K562 (cell line): ENCODE data around the gene NRDE2. TPM values are rescaled to one million over a fixed set of nuclear protein-coding genes. Genes with fewer than 3 reads are reported as not detected.

ENCODE experiments used
- BRD9 ChIP-seq: fragments of 450-650 bp; IDR thresholded peaks from 2 replicates; pipeline ENCODE4 v1.6.1; 2018; ENCODE audit warnings: low read depth; ENCODE audit not compliant: partially characterized antibody
- C11orf30 ChIP-seq: fragments of 450-650 bp; IDR thresholded peaks from 2 replicates; pipeline ENCODE4 v1.6.1; 2016; ENCODE audit warnings: low read depth, mild to moderate bottlenecking
- CBFB ChIP-seq: sonication (generic); formaldehyde crosslinking; IDR thresholded peaks from 2 replicates; pipeline ENCODE4 v1.4.0; 2020; ENCODE audit warnings: mild to moderate bottlenecking, missing genetic modification reagents
- CSDE1 ChIP-seq, 2 experiments: fragments of 450-650 bp; IDR thresholded peaks; 2 replicates each; pipeline ENCODE4 v1.6.1; 2016; ENCODE audit warnings: mild to moderate bottlenecking in 1 of 2
- ELF4 ChIP-seq: fragments of 450-650 bp; formaldehyde crosslinking; IDR thresholded peaks from 2 replicates; pipeline ENCODE4 v1.4.0; 2022; ENCODE audit warnings: missing genetic modification characterization
- FOXK1 ChIP-seq: sonication (generic); formaldehyde crosslinking; IDR thresholded peaks from 2 replicates; pipeline ENCODE4 v1.8.0; 2022; ENCODE audit warnings: missing genetic modification reagents, mild to moderate bottlenecking, borderline replicate concordance
- HDAC2 ChIP-seq: fragments of 450-650 bp; IDR thresholded peaks from 2 replicates; pipeline ENCODE4 v1.6.1; 2016; ENCODE audit warnings: mild to moderate bottlenecking
- JUN ChIP-seq, 2 experiments: sonication (generic) in 1 of 2; formaldehyde crosslinking in 1 of 2; IDR thresholded peaks; 2 replicates each; pipeline versions ENCODE4 v1.6.1 to v1.8.0; 2012 to 2022; ENCODE audit warnings: borderline replicate concordance in 2 of 2, mild to moderate bottlenecking in 2 of 2, improper control_type of control experiment in 1 of 2, low read depth in 1 of 2, low read length in 1 of 2, missing genetic modification reagents in 1 of 2
- KLF6 ChIP-seq: fragments of 250-450 bp; sonication (Bioruptor Pico); IDR thresholded peaks from 2 replicates; pipeline ENCODE4 v1.4.0; 2020; ENCODE audit warnings: mild to moderate bottlenecking, moderate library complexity, borderline replicate concordance
- LARP7 ChIP-seq: fragments of 450-650 bp; IDR thresholded peaks from 2 replicates; pipeline ENCODE4 v1.6.1; 2016
- LCOR ChIP-seq: sonication (generic); formaldehyde crosslinking; IDR thresholded peaks from 2 replicates; pipeline ENCODE4 v1.8.0; 2022; ENCODE audit warnings: mild to moderate bottlenecking, missing genetic modification reagents
- MBD2 ChIP-seq: sonication (generic); IDR thresholded peaks from 2 replicates; pipeline ENCODE4 v1.6.1; 2016; ENCODE audit warnings: low read depth, borderline replicate concordance
- NR2C1 ChIP-seq, 2 experiments: fragments of 450-650 bp; IDR thresholded peaks; 2 replicates each; pipeline ENCODE4 v1.6.1; 2017; ENCODE audit warnings: mild to moderate bottlenecking in 2 of 2, antibody characterized with exemption in 1 of 2, inconsistent platforms in 1 of 2, missing compliant biosample characterization in 1 of 2, missing genetic modification characterization in 1 of 2
- RFX1 ChIP-seq: fragments of 450-650 bp; IDR thresholded peaks from 2 replicates; pipeline ENCODE4 v1.6.1; 2016; ENCODE audit warnings: mild to moderate bottlenecking, moderate library complexity
- TAF1 ChIP-seq: IDR thresholded peaks from 2 replicates; pipeline ENCODE4 v1.6.1; 2011; ENCODE audit warnings: mild to moderate bottlenecking, low read length, moderate library complexity; ENCODE audit not compliant: insufficient read depth, control insufficient read depth, severe bottlenecking; ENCODE audit errors: extremely low read depth
- ZNF143 ChIP-seq: sonication (generic); formaldehyde crosslinking; IDR thresholded peaks from 2 replicates; pipeline ENCODE4 v1.9.0; 2022; ENCODE audit warnings: mild to moderate bottlenecking, missing genetic modification reagents
- ZNF354B ChIP-seq: fragments of 250-450 bp; sonication (Bioruptor Pico); IDR thresholded peaks from 2 replicates; pipeline ENCODE4 v1.4.0; 2020
- ZNF644 ChIP-seq: fragments of 200-800 bp; sonication (Bioruptor generic); IDR thresholded peaks from 2 replicates; pipeline ENCODE4 v1.6.1; 2016; ENCODE audit warnings: low read depth, missing genetic modification characterization, missing compliant biosample characterization
- ZNF766 ChIP-seq: fragments of 200-800 bp; sonication (Bioruptor generic); conservative IDR thresholded peaks from 2 replicates; pipeline ENCODE4 v1.6.1; 2016; ENCODE audit warnings: missing genetic modification characterization, missing compliant biosample characterization
- polyA plus RNA-seq, 8 experiments: library from polyadenylated mRNA; depleted of rRNA in 4 of 8; stranded (reverse) in 5 of 8; unstranded in 3 of 8; fragments of >200 nt; fragmentation: Nextera tagmentation in 2 of 8; fragmentation: Illumina TruSeq in 1 of 8; extraction: Ambion mirVana in 2 of 8; extraction: Trizol in 1 of 8; gene quantifications; 2 replicates each; pipeline versions ENCODE4 v1.2.1 to v1.2.3, GENCODE V29; 2011 to 2014; ENCODE audit warnings: inconsistent platforms in 1 of 8, missing spikeins in 1 of 8
- total RNA-seq, 7 experiments: library from RNA; depleted of rRNA in 6 of 7; stranded (reverse); fragments of >200 nt in 6 of 7; fragmentation: Illumina TruSeq in 2 of 7; extraction: Trizol in 2 of 7; gene quantifications; 2 replicates each; pipeline versions ENCODE4 v1.2.1 to v1.2.3, GENCODE V29; 2011 to 2021; ENCODE audit warnings: low replicate concordance in 1 of 7
- TF ChIP-seq, protein P1 (sequence below): fragments of 450-650 bp; formaldehyde crosslinking; IDR thresholded peaks from 2 replicates; pipeline ENCODE4 v1.4.0; 2022; ENCODE audit warnings: missing genetic modification characterization
- TF ChIP-seq, protein P2 (sequence below): fragments of 200-800 bp; sonication (Bioruptor generic); IDR thresholded peaks from 2 replicates; pipeline ENCODE4 v1.6.1; 2017; ENCODE audit warnings: missing genetic modification characterization, missing compliant biosample characterization
- TF ChIP-seq, protein P3 (sequence below): sonication (generic); formaldehyde crosslinking; IDR thresholded peaks from 2 replicates; pipeline ENCODE4 v1.4.0; 2020; ENCODE audit warnings: mild to moderate bottlenecking, missing genetic modification reagents
- TF ChIP-seq, protein P4 (sequence below): fragments of 450-650 bp; IDR thresholded peaks from 2 replicates; pipeline ENCODE4 v1.6.1; 2016; ENCODE audit warnings: missing biosample characterization, missing genetic modification characterization

NRDE2 gene
- total and polyA plus RNA-seq, 9 of the 15 experiments (the other 6 are each of a cell fraction or from before 2014, with no cell fraction given): 3.3 to 15.0 (median 8.4) TPM

DNA sequence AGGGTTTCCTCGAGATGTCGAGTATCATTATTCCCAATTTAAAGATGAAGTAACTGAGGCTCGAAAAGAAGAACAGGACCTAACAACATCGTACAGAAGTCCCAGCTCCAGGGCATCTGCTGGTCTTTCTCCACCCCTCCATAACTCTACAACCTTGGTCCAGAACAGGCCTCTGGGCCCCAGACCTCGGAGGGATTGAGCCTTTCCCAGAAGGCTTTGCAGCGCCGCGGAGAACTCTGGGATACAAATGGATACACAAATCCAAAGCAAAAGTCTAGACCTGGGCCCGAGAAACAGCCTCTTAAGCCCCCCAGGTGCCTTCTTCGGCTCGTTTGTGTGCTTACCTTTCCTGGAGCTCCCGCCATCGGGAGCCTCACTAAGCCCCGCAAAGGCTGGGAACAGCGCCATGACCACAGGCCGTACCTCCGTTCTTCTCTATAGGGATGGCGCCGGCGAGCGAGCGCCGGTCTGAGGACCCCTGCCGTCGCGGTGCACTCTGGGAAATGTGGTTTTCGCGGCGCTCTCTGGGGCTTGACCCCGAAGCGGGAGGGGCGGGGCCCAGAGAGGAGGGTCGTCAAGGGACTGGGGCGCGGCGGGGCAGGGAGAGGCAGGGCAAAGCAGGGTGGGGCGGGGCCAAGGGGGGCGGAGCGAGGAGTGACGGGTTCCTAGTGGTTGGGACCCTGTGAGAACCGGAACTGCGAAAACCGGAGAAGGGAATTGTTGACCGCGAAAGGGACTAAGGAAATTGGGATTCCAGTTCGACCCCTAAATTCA is at the start of gene NRDE2 (continued):
- TF ChIP-seq, protein P1, sequence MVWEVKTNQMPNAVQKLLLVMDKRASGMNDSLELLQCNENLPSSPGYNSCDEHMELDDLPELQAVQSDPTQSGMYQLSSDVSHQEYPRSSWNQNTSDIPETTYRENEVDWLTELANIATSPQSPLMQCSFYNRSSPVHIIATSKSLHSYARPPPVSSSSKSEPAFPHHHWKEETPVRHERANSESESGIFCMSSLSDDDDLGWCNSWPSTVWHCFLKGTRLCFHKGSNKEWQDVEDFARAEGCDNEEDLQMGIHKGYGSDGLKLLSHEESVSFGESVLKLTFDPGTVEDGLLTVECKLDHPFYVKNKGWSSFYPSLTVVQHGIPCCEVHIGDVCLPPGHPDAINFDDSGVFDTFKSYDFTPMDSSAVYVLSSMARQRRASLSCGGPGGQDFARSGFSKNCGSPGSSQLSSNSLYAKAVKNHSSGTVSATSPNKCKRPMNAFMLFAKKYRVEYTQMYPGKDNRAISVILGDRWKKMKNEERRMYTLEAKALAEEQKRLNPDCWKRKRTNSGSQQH (CRISPR knock-in tag): no peak
- TF ChIP-seq ELF4 (CRISPR knock-in tag) (no peak), TAF1 (peak; percentile 56), ZNF143 (CRISPR knock-in tag) (peak; percentile 82), BRD9 (peak; percentile 45), FOXK1 (no peak), ZNF766 (peak; percentile 83), ZNF354B (CRISPR knock-in tag) (no peak), CSDE1 (IDR thresholded peaks at IDR 0.05) (no peak), LCOR (CRISPR knock-in tag) (no peak), LARP7 (no peak), ZNF644 (peak; percentile 70; the same call in 1 of the 2 replicates), MBD2 (no peak), RFX1 (peak; percentile 52), C11orf30 (peak; percentile 88), NR2C1 (IDR thresholded peaks at IDR 0.05) (peak; percentile 92), NR2C1 (tag; IDR thresholded peaks at IDR 0.05) (peak; percentile 92), JUN (IDR thresholded peaks at IDR 0.05; ENCODE audit: borderline replicate concordance, low read depth, low read length) (no peak), JUN (CRISPR knock-in tag; IDR thresholded peaks at IDR 0.05; ENCODE audit: borderline replicate concordance) (no peak), KLF6 (CRISPR knock-in tag) (0 out of 2 replicates have a peak, but pooled peaks have one; percentile 49), CBFB (no peak), HDAC2 (peak; percentile 25; the same call in 1 of the 2 replicates)
- TF ChIP-seq, protein P2, sequence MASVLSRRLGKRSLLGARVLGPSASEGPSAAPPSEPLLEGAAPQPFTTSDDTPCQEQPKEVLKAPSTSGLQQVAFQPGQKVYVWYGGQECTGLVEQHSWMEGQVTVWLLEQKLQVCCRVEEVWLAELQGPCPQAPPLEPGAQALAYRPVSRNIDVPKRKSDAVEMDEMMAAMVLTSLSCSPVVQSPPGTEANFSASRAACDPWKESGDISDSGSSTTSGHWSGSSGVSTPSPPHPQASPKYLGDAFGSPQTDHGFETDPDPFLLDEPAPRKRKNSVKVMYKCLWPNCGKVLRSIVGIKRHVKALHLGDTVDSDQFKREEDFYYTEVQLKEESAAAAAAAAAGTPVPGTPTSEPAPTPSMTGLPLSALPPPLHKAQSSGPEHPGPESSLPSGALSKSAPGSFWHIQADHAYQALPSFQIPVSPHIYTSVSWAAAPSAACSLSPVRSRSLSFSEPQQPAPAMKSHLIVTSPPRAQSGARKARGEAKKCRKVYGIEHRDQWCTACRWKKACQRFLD (CRISPR knock-in tag): peak; percentile 77; the same call in 1 of the 2 replicates
- TF ChIP-seq, protein P3, sequence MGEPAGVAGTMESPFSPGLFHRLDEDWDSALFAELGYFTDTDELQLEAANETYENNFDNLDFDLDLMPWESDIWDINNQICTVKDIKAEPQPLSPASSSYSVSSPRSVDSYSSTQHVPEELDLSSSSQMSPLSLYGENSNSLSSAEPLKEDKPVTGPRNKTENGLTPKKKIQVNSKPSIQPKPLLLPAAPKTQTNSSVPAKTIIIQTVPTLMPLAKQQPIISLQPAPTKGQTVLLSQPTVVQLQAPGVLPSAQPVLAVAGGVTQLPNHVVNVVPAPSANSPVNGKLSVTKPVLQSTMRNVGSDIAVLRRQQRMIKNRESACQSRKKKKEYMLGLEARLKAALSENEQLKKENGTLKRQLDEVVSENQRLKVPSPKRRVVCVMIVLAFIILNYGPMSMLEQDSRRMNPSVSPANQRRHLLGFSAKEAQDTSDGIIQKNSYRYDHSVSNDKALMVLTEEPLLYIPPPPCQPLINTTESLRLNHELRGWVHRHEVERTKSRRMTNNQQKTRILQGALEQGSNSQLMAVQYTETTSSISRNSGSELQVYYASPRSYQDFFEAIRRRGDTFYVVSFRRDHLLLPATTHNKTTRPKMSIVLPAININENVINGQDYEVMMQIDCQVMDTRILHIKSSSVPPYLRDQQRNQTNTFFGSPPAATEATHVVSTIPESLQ (CRISPR knock-in tag): no peak
- TF ChIP-seq, protein P4, sequence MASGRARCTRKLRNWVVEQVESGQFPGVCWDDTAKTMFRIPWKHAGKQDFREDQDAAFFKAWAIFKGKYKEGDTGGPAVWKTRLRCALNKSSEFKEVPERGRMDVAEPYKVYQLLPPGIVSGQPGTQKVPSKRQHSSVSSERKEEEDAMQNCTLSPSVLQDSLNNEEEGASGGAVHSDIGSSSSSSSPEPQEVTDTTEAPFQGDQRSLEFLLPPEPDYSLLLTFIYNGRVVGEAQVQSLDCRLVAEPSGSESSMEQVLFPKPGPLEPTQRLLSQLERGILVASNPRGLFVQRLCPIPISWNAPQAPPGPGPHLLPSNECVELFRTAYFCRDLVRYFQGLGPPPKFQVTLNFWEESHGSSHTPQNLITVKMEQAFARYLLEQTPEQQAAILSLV (tag): no peak
